A549 (cell line): Measurements from ENCODE around the gene TFDP1. TPM values are rescaled to one million over a fixed set of nuclear protein-coding genes. Genes with fewer than 3 reads are reported as not detected.

Experiments used
- ATAC-seq, 2 experiments: fragments of 200-7000 bp in 1 of 2; fragments of >200 bp in 1 of 2; cut with Nextera tagmentation in 1 of 2; cut with Tn5 transposase in 1 of 2; 3 replicates each; pipeline versions ENCODE4 v1.8.0 to v1.9.1; 2018 to 2020; ENCODE audit warnings: mild to moderate bottlenecking in 1 of 2, moderate library complexity in 1 of 2
- CTCF ChIA-PET: fragments of 300-600 bp; sonication (Branson Sonifier 250); formaldehyde crosslinking; extraction: SDS; loops from one replicate; lab custom pipeline; 2021; ENCODE audit warnings: antibody characterized with exemption, inconsistent platforms; lab: Yijun Ruan, JAX
- POLR2A ChIA-PET: fragments of 350-600 bp; formaldehyde crosslinking; extraction: SDS; loops from one replicate; lab custom pipeline; 2021; ENCODE audit warnings: antibody characterized with exemption, inconsistent platforms; lab: Yijun Ruan, JAX
- DNase-seq, 2 experiments: peaks; one replicate each; pipeline versions ENCODE4 v3.0.0 to v3.0.0-alpha.2; 2011 to 2016; ENCODE audit warnings: low read depth in 1 of 2, low spot score in 1 of 2
- FAIRE-seq: peaks from 2 replicates; lab custom pipeline; 2011; peaks lifted over from hg19 to GRCh38; lab: Jason Lieb, UNC
- H3K27ac ChIP-seq, 2 experiments: fragments of >200 bp; sonication (Bioruptor Twin); formaldehyde crosslinking; 3 replicates each; pipeline ENCODE4 v1.5.1; 2016 to 2017
- H3K4me1 ChIP-seq: fragments of >200 bp; sonication (Bioruptor Twin); formaldehyde crosslinking; 3 replicates; pipeline ENCODE4 v1.6.1; 2016
- H3K4me2 ChIP-seq: fragments of >200 bp; sonication (Bioruptor Twin); formaldehyde crosslinking; 3 replicates; pipeline ENCODE4 v1.6.1; 2016
- H3K4me3 ChIP-seq: fragments of >200 bp; sonication (Bioruptor Twin); formaldehyde crosslinking; 3 replicates; pipeline ENCODE4 v1.5.1; 2016
- H3K9me3 ChIP-seq: fragments of >200 bp; sonication (Bioruptor Twin); formaldehyde crosslinking; 3 replicates; pipeline ENCODE4 v1.6.1; 2016
- BCL3 ChIP-seq: fragments of >200 bp; sonication (Bioruptor Twin); formaldehyde crosslinking; IDR thresholded peaks from 3 replicates; pipeline ENCODE4 v1.6.1; 2016
- CBX2 ChIP-seq: fragments of 200-600 bp; sonication (generic); IDR thresholded peaks from 2 replicates; pipeline ENCODE4 v1.6.1; 2016; ENCODE audit warnings: low read depth, mild to moderate bottlenecking, borderline replicate concordance
- CBX8 ChIP-seq: fragments of 200-600 bp; sonication (generic); IDR thresholded peaks from 2 replicates; pipeline ENCODE4 v1.6.1; 2016
- CEBPB ChIP-seq, 2 experiments: fragments of >200 bp in 1 of 2; sonication (Bioruptor Twin) in 1 of 2; formaldehyde crosslinking in 1 of 2; IDR thresholded peaks; 2 replicates each; pipeline ENCODE4 v1.6.1; 2012 to 2016
- EP300 ChIP-seq, 2 experiments: fragments of >200 bp; sonication (Bioruptor Twin); formaldehyde crosslinking; IDR thresholded peaks; 2 replicates in 1 of 2; 3 replicates in 1 of 2; pipeline ENCODE4 v1.6.1; 2016 to 2017
- HES2 ChIP-seq: fragments of >200 bp; sonication (Bioruptor Twin); formaldehyde crosslinking; IDR thresholded peaks from 2 replicates; pipeline ENCODE4 v1.6.1; 2016
- HEYL ChIP-seq: fragments of 250-450 bp; sonication (Bioruptor Pico); IDR thresholded peaks from 2 replicates; pipeline ENCODE4 v1.8.0; 2021; ENCODE audit warnings: mild to moderate bottlenecking, moderate library complexity
- HOXB5 ChIP-seq: fragments of 250-450 bp; sonication (Bioruptor Pico); IDR thresholded peaks from 2 replicates; pipeline ENCODE4 v1.5.0; 2020; ENCODE audit warnings: mild to moderate bottlenecking, moderate library complexity
- JUN ChIP-seq, 2 experiments: fragments of >200 bp; sonication (Bioruptor Twin); formaldehyde crosslinking; IDR thresholded peaks; 2 replicates in 1 of 2; 3 replicates in 1 of 2; pipeline ENCODE4 v1.6.1; 2016 to 2017
- KDM1A ChIP-seq: fragments of 200-600 bp; sonication (generic); IDR thresholded peaks from 2 replicates; pipeline ENCODE4 v1.6.1; 2016; ENCODE audit warnings: low read depth, mild to moderate bottlenecking
- MAZ ChIP-seq: fragments of 150-350 bp; IDR thresholded peaks from 2 replicates; pipeline ENCODE4 v1.6.1; 2014; ENCODE audit warnings: antibody characterized with exemption, low read depth, low read length, borderline replicate concordance
- NR3C1 ChIP-seq: fragments of >200 bp; sonication (Bioruptor Twin); formaldehyde crosslinking; IDR thresholded peaks from 3 replicates; pipeline ENCODE4 v1.6.1; 2017
- POLR2AphosphoS2 ChIP-seq: conservative IDR thresholded peaks from 2 replicates; pipeline ENCODE4 v1.6.1; 2012; ENCODE audit warnings: low read length, improper control_type of control experiment, inconsistent platforms
- RAD21 ChIP-seq, 2 experiments: fragments of >200 bp in 1 of 2; sonication (Bioruptor Twin) in 1 of 2; formaldehyde crosslinking in 1 of 2; IDR thresholded peaks in 1 of 2; conservative IDR thresholded peaks in 1 of 2; 2 replicates in 1 of 2; 3 replicates in 1 of 2; pipeline ENCODE4 v1.6.1; 2012 to 2018; ENCODE audit warnings: inconsistent platforms in 1 of 2
- RARB ChIP-seq: fragments of 250-450 bp; sonication (Bioruptor Pico); IDR thresholded peaks from 2 replicates; pipeline ENCODE4 v1.8.0; 2021; ENCODE audit warnings: mild to moderate bottlenecking, moderate library complexity
- REST ChIP-seq: fragments of 200-600 bp; sonication (generic); IDR thresholded peaks from 2 replicates; pipeline ENCODE4 v1.6.1; 2016; ENCODE audit warnings: antibody characterized with exemption, mild to moderate bottlenecking, moderate library complexity
- SMC3 ChIP-seq: fragments of >200 bp; sonication (Bioruptor Twin); formaldehyde crosslinking; IDR thresholded peaks from 3 replicates; pipeline ENCODE4 v1.6.1; 2018; ENCODE audit warnings: inconsistent platforms
- TP53 ChIP-seq: fragments of 250-450 bp; sonication (Bioruptor Pico); IDR thresholded peaks from 2 replicates; pipeline ENCODE4 v1.5.0; 2021; ENCODE audit warnings: mild to moderate bottlenecking, moderate library complexity
- ZC3H11A ChIP-seq: fragments of 450-650 bp; IDR thresholded peaks from 2 replicates; pipeline ENCODE4 v1.6.1; 2014; ENCODE audit warnings: antibody characterized with exemption, mild to moderate bottlenecking
- ZFP36 ChIP-seq: fragments of 450-650 bp; IDR thresholded peaks from 2 replicates; pipeline ENCODE4 v1.6.1; 2014; ENCODE audit warnings: borderline replicate concordance; ENCODE audit not compliant: partially characterized antibody
- WGBS: methylation state at CpG from one replicate; pipeline ENCODE4 v1.1.6; 2017; ENCODE audit errors: missing lambda C conversion rate; 5-methylcytosine and 5-hydroxymethylcytosine counted together
- polyA plus RNA-seq, 4 experiments: library from polyadenylated mRNA; depleted of rRNA in 3 of 4; stranded (reverse); fragments of >200 nt; fragmentation: RNase III in 1 of 4; extraction: RNeasy Plus Mini Kit Qiagen cat#74134 plus additional on column Dnase treatment in 1 of 4; gene quantifications; 2 replicates in 3 of 4; 3 replicates in 1 of 4; pipeline ENCODE4 v1.2.3, GENCODE V29; 2011 to 2017

Gene TFDP1
- polyA plus RNA-seq, 2 of the 4 experiments (the other 2 are of a cell fraction) = 73.2 to 88.4 TPM

DNA sequence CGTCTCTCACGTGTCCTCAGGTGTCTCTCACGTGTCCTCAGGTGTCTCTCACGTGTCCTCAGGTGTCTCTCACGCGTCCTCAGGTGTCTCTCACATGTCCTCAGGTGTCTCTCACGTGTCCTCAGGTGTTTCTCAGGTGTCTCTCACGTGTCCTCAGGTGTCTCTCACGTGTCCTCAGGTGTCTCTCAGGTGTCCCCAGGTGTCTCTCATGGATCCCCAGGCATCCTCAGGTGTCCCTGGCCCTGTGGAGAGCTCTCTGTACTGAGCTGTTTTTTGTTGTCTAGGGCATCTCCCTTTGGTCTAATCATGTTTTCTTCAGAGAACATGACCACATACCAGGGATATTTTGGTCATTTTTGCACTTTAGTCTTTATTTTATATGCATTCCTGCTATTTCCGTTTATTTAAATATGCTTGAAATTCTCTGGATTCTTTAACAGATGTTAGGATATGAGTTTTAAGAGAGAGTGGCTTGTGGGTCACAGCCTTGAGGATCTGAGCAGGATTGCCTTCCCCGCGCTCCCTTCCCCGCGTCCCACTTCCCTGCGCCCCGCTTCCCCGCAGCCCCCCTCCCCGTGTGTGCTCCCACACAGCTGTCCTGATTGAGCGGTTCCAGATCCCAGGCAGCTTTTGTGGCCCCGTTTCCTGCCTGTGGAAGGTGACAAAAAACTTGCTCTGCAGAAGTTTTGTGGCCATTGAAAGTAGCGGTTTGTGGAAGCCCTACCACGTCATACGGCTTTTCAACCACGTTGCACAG lies 41.6 kb downstream of the TFDP1 start (continued):
- no peak for TF ChIP-seq HEYL
- TF ChIP-seq RAD21 (conservative IDR thresholded peaks at IDR 0.05 in 1 of 2, IDR thresholded peaks at IDR 0.05 in 1 of 2) = no peak
- no peak for TF ChIP-seq HOXB5 (CRISPR knock-in tag)
- TF ChIP-seq, all 56 proteins: peak for 0

GRCh38 chr13:113627136-113627535 lies 42.6 kb downstream of the TFDP1 start:
- Histone ChIP-seq H3K4me2 (no peak overlapping the region), H3K4me1 (no peaks in the 10 kb centered on the region), H3K4me3 (no peak overlapping the region), H3K27ac (no peak overlapping the region), H3K9me3 (no peaks in the 10 kb centered on the region)
- DNase-seq (no peak), ATAC-seq (no peak), FAIRE-seq (no peak)
- ChIA-PET CTCF (no interaction called here), POLR2A (no interaction called here)
- 96% methylated on average over 15 of the region's 16 CpGs for WGBS
- TF ChIP-seq BCL3 (no peak), HOXB5 (CRISPR knock-in tag) (no peak), MAZ (no peak), HES2 (no peak), CBX8 (no peak), ZC3H11A (no peak), CEBPB (IDR thresholded peaks at IDR 0.05) (no peak)

- Histone ChIP-seq H3K4me2 (no peak overlapping the region), H3K4me1 (no peaks in the 10 kb centered on the region), H3K27ac (no peak overlapping the region), H3K4me3 (no peak overlapping the region), H3K9me3 (no peaks in the 10 kb centered on the region)
- ChIA-PET CTCF (no interaction called here), POLR2A (no interaction called here)
- 95% methylated on average over 22 of the region's 30 CpGs for WGBS
- TF ChIP-seq KDM1A = no peak
- TF ChIP-seq JUN (IDR thresholded peaks at IDR 0.05) = no peak
- TF ChIP-seq NR3C1 = no peak
- TF ChIP-seq MAZ = no peak
- TF ChIP-seq CBX8 = no peak
- TF ChIP-seq RARB = no peak
- FAIRE-seq = no peak
- no peak for DNase-seq
- no peak for ATAC-seq
Observed at GRCh38 chr13:113628291-113629270, 44.0 kb downstream of the TFDP1 start.

DNA sequence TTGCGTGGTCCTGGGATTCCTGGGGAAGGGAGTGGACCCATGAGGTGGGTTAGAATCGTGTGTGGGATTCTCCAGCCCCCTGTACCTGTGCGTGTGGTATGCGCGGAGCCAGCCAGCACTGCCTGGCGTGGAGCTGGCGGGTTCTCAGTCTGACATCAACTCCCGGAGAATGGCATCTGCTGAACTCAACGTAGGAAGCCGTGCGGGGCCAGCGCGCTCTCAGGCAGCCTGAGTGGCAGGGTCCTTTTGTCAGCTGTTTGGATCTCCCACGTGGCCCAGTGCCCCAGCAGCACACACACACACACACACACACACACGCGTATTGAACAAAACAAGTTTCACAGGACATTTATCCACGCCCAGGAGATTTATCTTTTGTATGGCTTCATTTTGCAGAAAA lies 45.3 kb downstream of the TFDP1 start:
- POLR2A ChIA-PET = no interaction called here
- WGBS = 96% methylated on average over 17 of the region's 17 CpGs
- no peak for TF ChIP-seq EP300 (IDR thresholded peaks at IDR 0.05)
- TF ChIP-seq, all 56 proteins: peak for 0
- Histone ChIP-seq H3K4me3 (no peak overlapping the region), H3K9me3 (no peaks in the 10 kb centered on the region), H3K4me2 (no peak overlapping the region), H3K4me1 (no peaks in the 10 kb centered on the region), H3K27ac (no peak overlapping the region)
- no peak for FAIRE-seq
- no peak for DNase-seq
- CTCF ChIA-PET = no interaction called here
- no peak for ATAC-seq

GRCh38 chr13:113630296-113630695 lies 45.7 kb downstream of the TFDP1 start:
- FAIRE-seq (no peak), DNase-seq (no peak), ATAC-seq (no peak)
- ChIA-PET POLR2A (no interaction called here), CTCF (no interaction called here)
- Histone ChIP-seq H3K9me3 (no peaks in the 10 kb centered on the region), H3K4me1 (no peaks in the 10 kb centered on the region), H3K27ac (no peak overlapping the region), H3K4me3 (no peak overlapping the region), H3K4me2 (no peak overlapping the region)
- 93% methylated on average over 11 of the region's 11 CpGs for WGBS
- TF ChIP-seq SMC3 = no peak
- no peak for TF ChIP-seq TP53 (CRISPR knock-in tag)
- TF ChIP-seq JUN (IDR thresholded peaks at IDR 0.05) = no peak
- no peak for TF ChIP-seq CBX2
- TF ChIP-seq HOXB5 (CRISPR knock-in tag) = no peak
- no peak for TF ChIP-seq ZFP36
- no peak for TF ChIP-seq POLR2AphosphoS2
- no peak for TF ChIP-seq RAD21 (conservative IDR thresholded peaks at IDR 0.05 in 1 of 2, IDR thresholded peaks at IDR 0.05 in 1 of 2)
- no peak for TF ChIP-seq REST
